ENCODE data around the gene LIN7C. TPM values are rescaled to one million over a fixed set of nuclear protein-coding genes. Genes with fewer than 3 reads are reported as not detected.

Gene LIN7C
- total RNA-seq, 1 donor = 8.9 TPM

- no peak for DNase-seq (ENCODE audit: low read depth in 2 of 3, low spot score in 2 of 3)
Measured at GRCh38 chr11:27512238-27512637, 5.7 kb upstream of the LIN7C start.

GRCh38 chr11:27509908-27510307, 3.3 kb upstream of the LIN7C start:
- DNase-seq (ENCODE audit: low read depth in 2 of 3, low spot score in 2 of 3) = no peak

- DNase-seq (ENCODE audit: low read depth in 2 of 3, low spot score in 2 of 3) = no peak
Measured at GRCh38 chr11:27507557-27508322, 1.2 kb upstream of the LIN7C start.

- DNase-seq (ENCODE audit: low read depth in 2 of 3, low spot score in 2 of 3) = peak in 1 of 3 donors; percentile 9
Measured at GRCh38 chr11:27505781-27506180, 788 bp downstream of the LIN7C start.

GRCh38 chr11:27504205-27504604, 2.4 kb downstream of the LIN7C start:
- DNase-seq (ENCODE audit: low read depth in 2 of 3, low spot score in 2 of 3) = no peak

GRCh38 chr11:27501100-27501499, 5.5 kb downstream of the LIN7C start:
- DNase-seq (ENCODE audit: low read depth in 2 of 3, low spot score in 2 of 3) = no peak

GRCh38 chr11:27497911-27498310, 8.7 kb downstream of the LIN7C start:
- DNase-seq (ENCODE audit: low read depth in 2 of 3, low spot score in 2 of 3) = no peak

GRCh38 chr11:27497284-27497866, 9.2 kb downstream of the LIN7C start:
- DNase-seq (ENCODE audit: low read depth in 2 of 3, low spot score in 2 of 3) = peak in 2 of 3 donors; percentile 24 to 54

- DNase-seq (ENCODE audit: low read depth in 2 of 3, low spot score in 2 of 3) = no peak
Measured at GRCh38 chr11:27496461-27496860, 10.1 kb downstream of the LIN7C start.

- DNase-seq (ENCODE audit: low read depth in 2 of 3, low spot score in 2 of 3) = no peak
Measured at GRCh38 chr11:27495710-27496300, 10.8 kb downstream of the LIN7C start.

GRCh38 chr11:27489092-27489491, 17.5 kb downstream of the LIN7C start:
- DNase-seq (ENCODE audit: low read depth in 2 of 3, low spot score in 2 of 3) = no peak

- DNase-seq (ENCODE audit: low read depth in 2 of 3, low spot score in 2 of 3) = no peak
Measured at GRCh38 chr11:27487706-27488105, 18.9 kb downstream of the LIN7C start.

- DNase-seq (ENCODE audit: low read depth in 2 of 3, low spot score in 2 of 3) = peak in 2 of 3 donors; percentile 53 to 86
Measured at GRCh38 chr11:27485930-27486773, 20.4 kb downstream of the LIN7C start.

GRCh38 chr11:27482793-27483192, 23.8 kb downstream of the LIN7C start:
- no peak for DNase-seq (ENCODE audit: low read depth in 2 of 3, low spot score in 2 of 3)

GRCh38 chr11:27481992-27482391, 24.6 kb downstream of the LIN7C start:
- DNase-seq (ENCODE audit: low read depth in 2 of 3, low spot score in 2 of 3) = no peak

- no peak for DNase-seq (ENCODE audit: low read depth in 2 of 3, low spot score in 2 of 3)
Measured at GRCh38 chr11:27477831-27478230, 28.7 kb downstream of the LIN7C start.

GRCh38 chr11:27477243-27477642, 29.3 kb downstream of the LIN7C start:
- no peak for DNase-seq (ENCODE audit: low read depth in 2 of 3, low spot score in 2 of 3)

- DNase-seq (ENCODE audit: low read depth in 2 of 3, low spot score in 2 of 3) = no peak
Measured at GRCh38 chr11:27475622-27476021, 30.9 kb downstream of the LIN7C start.

- DNase-seq (ENCODE audit: low read depth in 2 of 3, low spot score in 2 of 3) = no peak
Measured at GRCh38 chr11:27473017-27473406, 33.6 kb downstream of the LIN7C start.

- peak; percentile 30 to 90 (median 87) for DNase-seq (ENCODE audit: low read depth in 2 of 3, low spot score in 2 of 3)
Measured at GRCh38 chr11:27472398-27473016, 34.1 kb downstream of the LIN7C start, which contains the start of gene LGR4. Gene LGR4 (minus strand): TSS chr11:27472790. CDS start chr11:27472302, 488 bp downstream.

Data from hematopoietic multipotent progenitor cell (in vitro differentiated cells).